IMR-90 (cell line): ENCODE results near the gene HLA-F. TPM values are rescaled to one million over a fixed set of nuclear protein-coding genes. Genes with fewer than 3 reads are reported as not detected.

Experiments
- ATAC-seq: fragments of 200-7000 bp; cut with Tn5 transposase; 2 replicates; pipeline ENCODE4 v1.9.1; 2020; ENCODE audit warnings: low read depth, mild to moderate bottlenecking, moderate library complexity
- BruUV-seq: library from RNA; stranded (reverse); fragments of 400-500 nt; replicated peaks from 2 replicates; lab custom pipeline; 2021; lab: Mats Ljungman, UMichigan
- CTCF ChIA-PET: fragments of 300-600 bp; formaldehyde crosslinking; extraction: SDS; loops from one replicate; lab custom pipeline; 2021; ENCODE audit warnings: antibody characterized with exemption; lab: Yijun Ruan, JAX
- POLR2A ChIA-PET: fragments of 300-600 bp; sonication (Branson Sonifier 250); formaldehyde crosslinking; loops from one replicate; lab custom pipeline; 2022; ENCODE audit warnings: antibody characterized with exemption; ENCODE audit not compliant: unreplicated experiment; lab: Charles Lee
- DNase-seq: peaks from one replicate; pipeline ENCODE4 v3.0.0; 2013
- H2AFZ ChIP-seq: replicated peaks from 2 replicates; pipeline ENCODE3; 2013; ENCODE audit warnings: low read length, mild to moderate bottlenecking; ENCODE audit not compliant: poor library complexity
- H2AK5ac ChIP-seq: 2 replicates; pipeline ENCODE4 v1.6.1; 2013; ENCODE audit warnings: low read depth, low read length, inconsistent platforms
- H2AK9ac ChIP-seq: replicated peaks from 2 replicates; pipeline ENCODE3; 2013; ENCODE audit warnings: mild to moderate bottlenecking, low read depth, low read length, moderate library complexity; ENCODE audit not compliant: poor library complexity
- H2BK120ac ChIP-seq: 2 replicates; pipeline ENCODE4 v1.6.1; 2013; ENCODE audit warnings: low read depth, low read length, inconsistent platforms
- H2BK15ac ChIP-seq: 3 replicates; pipeline ENCODE4 v1.6.1; 2013; ENCODE audit warnings: low read depth, low read length, inconsistent platforms
- H2BK20ac ChIP-seq: 2 replicates; pipeline ENCODE4 v1.6.1; 2013; ENCODE audit warnings: low read depth, mild to moderate bottlenecking, inconsistent platforms, low read length, moderate library complexity
- H2BK5ac ChIP-seq: 2 replicates; pipeline ENCODE4 v1.6.1; 2013; ENCODE audit warnings: mild to moderate bottlenecking, low read depth, low read length, inconsistent platforms; ENCODE audit not compliant: poor library complexity, severe bottlenecking
- H3K14ac ChIP-seq: replicated peaks from 2 replicates; pipeline ENCODE4 v1.6.1; 2013; ENCODE audit warnings: low read depth, low read length, inconsistent platforms
- H3K18ac ChIP-seq: 2 replicates; pipeline ENCODE4 v1.6.1; 2013; ENCODE audit warnings: low read depth, low read length, control low read depth
- H3K23ac ChIP-seq: 2 replicates; pipeline ENCODE4 v1.6.1; 2013; ENCODE audit warnings: low read depth, low read length, inconsistent platforms
- H3K27ac ChIP-seq: 2 replicates; pipeline ENCODE4 v1.5.1; 2013; ENCODE audit warnings: mild to moderate bottlenecking, control low read depth, low read length; ENCODE audit not compliant: insufficient read depth
- H3K27me3 ChIP-seq: 2 replicates; pipeline ENCODE4 v1.6.1; 2013; ENCODE audit warnings: low read length; ENCODE audit not compliant: control insufficient read depth, insufficient read depth
- H3K36me3 ChIP-seq: 2 replicates; pipeline ENCODE4 v1.6.1; 2013; ENCODE audit warnings: low read length, mixed read lengths; ENCODE audit not compliant: control insufficient read depth, insufficient read depth
- H3K4ac ChIP-seq: 2 replicates; pipeline ENCODE4 v1.6.1; 2013; ENCODE audit warnings: low read depth, low read length, inconsistent platforms
- H3K4me1 ChIP-seq: 2 replicates; pipeline ENCODE4 v1.6.1; 2013; ENCODE audit warnings: low read length, mixed read lengths; ENCODE audit not compliant: control insufficient read depth, insufficient read depth
- H3K4me2 ChIP-seq: 2 replicates; pipeline ENCODE4 v1.6.1; 2013; ENCODE audit warnings: low read depth, mild to moderate bottlenecking, control low read depth, low read length, moderate library complexity
- H3K4me3 ChIP-seq: 2 replicates; pipeline ENCODE4 v1.5.1; 2013; ENCODE audit warnings: low read depth, mild to moderate bottlenecking, control low read depth, low read length, moderate library complexity; ENCODE audit not compliant: insufficient read depth
- H3K56ac ChIP-seq: 2 replicates; pipeline ENCODE4 v1.6.1; 2013; ENCODE audit warnings: low read length, inconsistent platforms; ENCODE audit not compliant: insufficient read depth; ENCODE audit errors: extremely low read depth
- H3K79me1 ChIP-seq, 2 experiments: 2 replicates each; pipeline ENCODE4 v1.6.1; 2013; ENCODE audit warnings: low read length in 2 of 2, inconsistent platforms in 1 of 2, low read depth in 1 of 2
- H3K9ac ChIP-seq: 2 replicates; pipeline ENCODE4 v1.6.1; 2013; ENCODE audit warnings: low read depth, low read length, control low read depth
- H3K9me1 ChIP-seq: 2 replicates; pipeline ENCODE4 v1.6.1; 2013; ENCODE audit warnings: low read length, inconsistent platforms; ENCODE audit not compliant: insufficient read depth
- H3K9me3 ChIP-seq: 2 replicates; pipeline ENCODE4 v1.6.1; 2013; ENCODE audit warnings: low read length; ENCODE audit not compliant: control insufficient read depth, insufficient read depth
- H4K20me1 ChIP-seq: 2 replicates; pipeline ENCODE4 v1.6.1; 2013; ENCODE audit warnings: low read length, inconsistent platforms; ENCODE audit not compliant: insufficient read depth
- H4K5ac ChIP-seq: 2 replicates; pipeline ENCODE4 v1.6.1; 2013; ENCODE audit warnings: mild to moderate bottlenecking, low read depth, low read length, control low read depth
- H4K8ac ChIP-seq, 2 experiments: 2 replicates each; pipeline ENCODE4 v1.6.1; 2013; ENCODE audit warnings: low read depth in 2 of 2, low read length in 2 of 2, control low read depth in 1 of 2, inconsistent platforms in 1 of 2
- H4K91ac ChIP-seq: 2 replicates; pipeline ENCODE4 v1.6.1; 2013; ENCODE audit warnings: low read depth, low read length, inconsistent platforms; ENCODE audit not compliant: insufficient read depth
- BHLHE40 ChIP-seq: fragments of 150-350 bp; IDR thresholded peaks from 2 replicates; pipeline ENCODE4 v1.6.1; 2016; ENCODE audit warnings: mild to moderate bottlenecking, low read depth, low read length
- WGBS, 2 experiments: methylation state at CpG; one replicate each; pipeline versions ENCODE4 v1.1.5 to v1.1.7; 2013; ENCODE audit warnings: missing lambda C conversion rate in 2 of 2; ENCODE audit not compliant: insufficient read length in 1 of 2; ENCODE audit errors: extremely low coverage in 2 of 2; 5-methylcytosine and 5-hydroxymethylcytosine counted together
- dilution Hi-C: fragments of 300-500 bp; cut with HindIII; formaldehyde crosslinking; loops from one replicate; pipeline ENCODE4 v1.14.3; 2018; ENCODE audit warnings: low sequenced_read_pairs; ENCODE audit not compliant: unreplicated experiment
- in situ Hi-C: fragments of 300-500 bp; cut with MboI; formaldehyde crosslinking; loops from 3 replicates; pipeline ENCODE4 v1.14.3; 2019; ENCODE audit warnings: low sequenced_read_pairs, inconsistent platforms, mixed read lengths
- intact Hi-C: fragments of 100-400 bp; cut with micrococcal nuclease; formaldehyde crosslinking; loops from 2 replicates; pipeline ENCODE4 v1.10.0; 2022
- polyA plus RNA-seq, 3 experiments: library from polyadenylated mRNA; depleted of rRNA; stranded (reverse); fragments of >200 nt; gene quantifications; 2 replicates each; pipeline ENCODE4 v1.2.3, GENCODE V29; 2012; ENCODE audit warnings: low replicate concordance in 1 of 3
- total RNA-seq: library from RNA; depleted of rRNA; stranded (reverse); fragments of >200 nt; gene quantifications from 2 replicates; pipeline ENCODE4 v1.2.3, GENCODE V29; 2012

HLA-F gene
- total and polyA plus RNA-seq, 2 of the 4 experiments (the other 2 are of a cell fraction) = not detected

GRCh38 chr6:29758761-29759160, 35.5 kb downstream of the HLA-F start:
- no peak overlapping the region for H2BK20ac ChIP-seq
- H2AFZ ChIP-seq = no peak overlapping the region
- intact Hi-C loops = no loop called here
- no peak overlapping the region for H3K4me2 ChIP-seq
- no TSS peak for BruUV-seq
- no peak overlapping the region for H2BK15ac ChIP-seq
- no peaks in the 10 kb centered on the region for H3K9me3 ChIP-seq
- no CpG with 5 or more reads among the region's 2 CpGs for WGBS, 2 experiments
- H3K56ac ChIP-seq = no peak overlapping the region
- H2AK9ac ChIP-seq = no peak overlapping the region
- H3K23ac ChIP-seq = no peak overlapping the region
- TF ChIP-seq BHLHE40 = no peak
- H3K4ac ChIP-seq = no peak overlapping the region
- no peak overlapping the region for H3K9ac ChIP-seq
- no peak overlapping the region for H2BK120ac ChIP-seq
- CTCF ChIA-PET = interaction anchor here (1.2 kb wide), 1 partner anchor 105 kb away, joined by 5 read pairs; no protein-coding TSS in a partner anchor
- DNase-seq (no peak), ATAC-seq (no peak)
- no peak overlapping the region for H4K8ac ChIP-seq
- no peaks in the 10 kb centered on the region for H3K79me1 ChIP-seq
- dilution Hi-C loops = no loop called here
- H2AK5ac ChIP-seq = no peak overlapping the region
- POLR2A ChIA-PET = no interaction called here
- no peaks in the 10 kb centered on the region for H3K9me1 ChIP-seq
- no peaks in the 10 kb centered on the region for H3K4me1 ChIP-seq
- no peaks in the 10 kb centered on the region for H4K20me1 ChIP-seq
- H3K18ac ChIP-seq = no peak overlapping the region
- H4K5ac ChIP-seq = no peak overlapping the region
- no peak overlapping the region for H4K91ac ChIP-seq
- H3K4me3 ChIP-seq = no peak overlapping the region
- no peaks in the 10 kb centered on the region for H3K36me3 ChIP-seq
- no peak overlapping the region for H3K14ac ChIP-seq
- H3K27ac ChIP-seq = no peak overlapping the region
- in situ Hi-C loops = no loop called here
- H2BK5ac ChIP-seq = no peak overlapping the region
- H3K27me3 ChIP-seq = peaks cover 25% of the 10 kb centered on the region
